Keratinocyte (primary cell): Measurements from ENCODE around the gene FAM50B. TPM values are rescaled to one million over a fixed set of nuclear protein-coding genes. Genes with fewer than 3 reads are reported as not detected.

Experiments used
- DNase-seq: peaks from one replicate; pipeline ENCODE4 v3.0.0-alpha.2; 2011; ENCODE audit warnings: low read depth, missing footprints, low spot score
- FAIRE-seq: peaks from 2 replicates; lab custom pipeline; 2011; peaks lifted over from hg19 to GRCh38; lab: Jason Lieb, UNC
- H2AFZ ChIP-seq: 2 replicates; pipeline ENCODE4 v1.6.0; 2012; ENCODE audit warnings: low read length, control low read depth, inconsistent platforms; ENCODE audit not compliant: control insufficient read depth
- H3K27ac ChIP-seq: 2 replicates; pipeline ENCODE4 v1.5.1; 2011; ENCODE audit warnings: low read length; ENCODE audit not compliant: control insufficient read depth, insufficient read depth
- H3K27me3 ChIP-seq: 3 replicates; pipeline ENCODE4 v1.6.0; 2011; ENCODE audit warnings: low read length; ENCODE audit not compliant: control insufficient read depth, insufficient read depth; ENCODE audit errors: extremely low read depth
- H3K36me3 ChIP-seq, 2 experiments: 2 replicates in 1 of 2; 3 replicates in 1 of 2; pipeline ENCODE4 v1.5.1; 2011; ENCODE audit warnings: low read length in 2 of 2, mild to moderate bottlenecking in 1 of 2; ENCODE audit not compliant: control insufficient read depth in 2 of 2, insufficient read depth in 2 of 2; ENCODE audit errors: extremely low read depth in 1 of 2
- H3K4me1 ChIP-seq: 3 replicates; pipeline ENCODE4 v1.5.1; 2011; ENCODE audit warnings: low read length; ENCODE audit not compliant: control insufficient read depth, insufficient read depth; ENCODE audit errors: extremely low read depth
- H3K4me2 ChIP-seq: 3 replicates; pipeline ENCODE4 v1.6.0; 2011; ENCODE audit warnings: low read depth, low read length; ENCODE audit not compliant: control insufficient read depth, insufficient read depth; ENCODE audit errors: extremely low read depth
- H3K4me3 ChIP-seq, 3 experiments: fragments of 200-600 bp in 1 of 3; sonication (generic) in 1 of 3; 2 replicates in 2 of 3; 3 replicates in 1 of 3; pipeline ENCODE4 v1.5.1; 2011 to 2016; ENCODE audit warnings: low read length in 3 of 3, mild to moderate bottlenecking in 3 of 3, control low read depth in 2 of 3, inconsistent platforms in 1 of 3, low read depth in 1 of 3, mixed read lengths in 1 of 3, mixed run types in 1 of 3, moderate library complexity in 1 of 3; ENCODE audit not compliant: control insufficient read depth in 2 of 3, insufficient read depth in 2 of 3; ENCODE audit errors: extremely low read depth in 1 of 3
- H3K79me2 ChIP-seq: 2 replicates; pipeline ENCODE4 v1.6.0; 2012; ENCODE audit warnings: low read length; ENCODE audit not compliant: control insufficient read depth, insufficient read depth
- H3K9ac ChIP-seq: 3 replicates; pipeline ENCODE4 v1.6.0; 2011; ENCODE audit warnings: low read length; ENCODE audit not compliant: control insufficient read depth, insufficient read depth; ENCODE audit errors: extremely low read depth
- H3K9me1 ChIP-seq: 3 replicates; pipeline ENCODE4 v1.6.0; 2011; ENCODE audit warnings: low read length; ENCODE audit not compliant: control insufficient read depth, insufficient read depth; ENCODE audit errors: extremely low read depth
- H3K9me3 ChIP-seq: 2 replicates; pipeline ENCODE4 v1.5.1; 2012; ENCODE audit warnings: low read depth, low read length; ENCODE audit not compliant: control insufficient read depth
- H4K20me1 ChIP-seq: 3 replicates; pipeline ENCODE4 v1.6.0; 2011; ENCODE audit warnings: low read length; ENCODE audit not compliant: control insufficient read depth, insufficient read depth; ENCODE audit errors: extremely low read depth
- CTCF ChIP-seq, 3 experiments: IDR thresholded peaks in 1 of 3; conservative IDR thresholded peaks in 1 of 3; optimal IDR thresholded peaks in 1 of 3; 2 replicates in 2 of 3; 3 replicates in 1 of 3; pipeline versions ENCODE3 to v1.5.1; 2011; ENCODE audit warnings: low read length in 3 of 3, mild to moderate bottlenecking in 3 of 3, moderate library complexity in 2 of 3, control low read depth in 1 of 3, inconsistent platforms in 1 of 3; ENCODE audit not compliant: insufficient read depth in 2 of 3; ENCODE audit errors: extremely low read depth in 1 of 3
- EZH2 ChIP-seq: IDR thresholded peaks from one replicate; pipeline ENCODE4 v1.6.1; 2012; ENCODE audit warnings: inconsistent platforms, mild to moderate bottlenecking, low read length, moderate library complexity
- dilution Hi-C: fragments of 300-500 bp; cut with MboI; formaldehyde crosslinking; loops from one replicate; pipeline ENCODE4 v1.7.0; 2020; ENCODE audit warnings: low sequenced_read_pairs; ENCODE audit not compliant: extremely low pct_ligation_motif_present
- polyA plus RNA-seq, 5 experiments: library from polyadenylated mRNA; depleted of rRNA in 3 of 5; stranded (reverse) in 3 of 5; stranded (forward) in 1 of 5; unstranded in 1 of 5; fragments of >200 nt; gene quantifications; 1 replicate in 1 of 5; 2 replicates in 3 of 5; 3 replicates in 1 of 5; pipeline versions ENCODE4 v1.2.1 to v1.2.3, GENCODE V29; 2011 to 2012; ENCODE audit warnings: missing spikeins in 2 of 5, low read depth in 1 of 5, low replicate concordance in 1 of 5

Gene FAM50B
- polyA plus RNA-seq, 1 donor (not counting 4 experiments of a cell fraction or from before 2014, with no cell fraction given), result 4.0 TPM

- Histone ChIP-seq H2AFZ (no peak overlapping the region), H4K20me1 (no peaks in the 10 kb centered on the region), H3K9me3 (no peaks in the 10 kb centered on the region), H3K36me3 (no peaks in the 10 kb centered on the region), H3K9ac (no peak overlapping the region), H3K27me3 (no peaks in the 10 kb centered on the region), H3K4me3 (no peak overlapping the region), H3K4me1 (peaks cover 6% of the 10 kb centered on the region), H3K9me1 (no peaks in the 10 kb centered on the region), H3K79me2 (no peaks in the 10 kb centered on the region), H3K27ac (no peak overlapping the region), H3K4me2 (no peak overlapping the region)
- no peak for FAIRE-seq
- no peak for DNase-seq
- TF ChIP-seq CTCF (optimal IDR thresholded peaks at IDR 0.05 in 1 of 3, IDR thresholded peaks at IDR 0.05 in 1 of 3, conservative IDR thresholded peaks at IDR 0.05 in 1 of 3; ENCODE audit: extremely low read depth in 1 of 3, insufficient read depth in 2 of 3, low read length in 3 of 3), result no peak
- TF ChIP-seq EZH2, result no peak
- dilution Hi-C loops, result no loop called here
Measured at GRCh38 chr6:3851839-3852238, 2.7 kb downstream of the FAM50B start.

- H2AFZ ChIP-seq, result no peak overlapping the region
- peaks cover 6% of the 10 kb centered on the region for H3K4me1 ChIP-seq
- no peaks in the 10 kb centered on the region for H3K27me3 ChIP-seq
- DNase-seq, result no peak
- H4K20me1 ChIP-seq, result no peaks in the 10 kb centered on the region
- H3K36me3 ChIP-seq, result no peaks in the 10 kb centered on the region
- H3K9ac ChIP-seq, result no peak overlapping the region
- no peak overlapping the region for H3K4me3 ChIP-seq
- FAIRE-seq, result no peak
- dilution Hi-C loops, result no loop called here
- no peaks in the 10 kb centered on the region for H3K79me2 ChIP-seq
- H3K9me1 ChIP-seq, result no peaks in the 10 kb centered on the region
- TF ChIP-seq EZH2, result no peak
- TF ChIP-seq CTCF (optimal IDR thresholded peaks at IDR 0.05 in 1 of 3, IDR thresholded peaks at IDR 0.05 in 1 of 3, conservative IDR thresholded peaks at IDR 0.05 in 1 of 3; ENCODE audit: extremely low read depth in 1 of 3, insufficient read depth in 2 of 3, low read length in 3 of 3), result no peak
- no peak overlapping the region for H3K27ac ChIP-seq
- H3K4me2 ChIP-seq, result no peak overlapping the region
- H3K9me3 ChIP-seq, result no peaks in the 10 kb centered on the region
Measured at GRCh38 chr6:3852391-3852790, 3.2 kb downstream of the FAM50B start.
